SK-N-SH (cell line): ENCODE results near the gene CEP131. TPM values are rescaled to one million over a fixed set of nuclear protein-coding genes. Genes with fewer than 3 reads are reported as not detected.

ENCODE experiments used
- CTCF ChIA-PET: fragments of 300-600, 350-600 bp; formaldehyde crosslinking; extraction: SDS; loops from one replicate; lab custom pipeline; 2021; lab: Yijun Ruan, JAX
- POLR2A ChIA-PET: fragments of 350-600 bp; sonication (Branson Sonifier 250); formaldehyde crosslinking; extraction: SDS; loops from one replicate; lab custom pipeline; 2020; ENCODE audit warnings: antibody characterized with exemption, inconsistent platforms; lab: Yijun Ruan, JAX
- DNase-seq: peaks from one replicate; pipeline ENCODE4 v3.0.0; 2012
- H2AFZ ChIP-seq: fragments of 200-600 bp; sonication (generic); 2 replicates; pipeline ENCODE4 v1.8.1; 2016; ENCODE audit warnings: antibody characterized with exemption, mild to moderate bottlenecking, low read depth
- H3F3A ChIP-seq: fragments of 200-600 bp; sonication (generic); replicated peaks from 2 replicates; pipeline ENCODE3; 2016; ENCODE audit warnings: antibody characterized with exemption, mild to moderate bottlenecking; ENCODE audit not compliant: insufficient read depth
- H3K27ac ChIP-seq, 2 experiments: fragments of 200-500 bp in 1 of 2; fragments of 200-600 bp in 1 of 2; sonication (Bioruptor generic) in 1 of 2; sonication (generic), shearing (Covaris generic) in 1 of 2; 2 replicates each; pipeline versions ENCODE4 v1.5.1 to v1.6.1; 2014 to 2016; ENCODE audit warnings: low read depth in 2 of 2, inconsistent platforms in 1 of 2, low read length in 1 of 2, mild to moderate bottlenecking in 1 of 2, mixed read lengths in 1 of 2
- H3K27me3 ChIP-seq: fragments of 200-600 bp; sonication (generic), shearing (Covaris generic); 2 replicates; pipeline ENCODE4 v1.6.1; 2016; ENCODE audit warnings: mixed run types; ENCODE audit not compliant: insufficient read depth
- H3K36me3 ChIP-seq, 2 experiments: fragments of 200-500 bp in 1 of 2; fragments of 200-600 bp in 1 of 2; sonication (Bioruptor generic) in 1 of 2; sonication (generic) in 1 of 2; replicated peaks in 1 of 2; 2 replicates each; pipeline versions ENCODE3 to v1.5.1; 2014 to 2016; ENCODE audit warnings: low read length in 1 of 2, mild to moderate bottlenecking in 1 of 2; ENCODE audit not compliant: insufficient read depth in 2 of 2, control insufficient read depth in 1 of 2
- H3K4me1 ChIP-seq, 2 experiments: fragments of 200-500 bp in 1 of 2; fragments of 200-600 bp in 1 of 2; sonication (Bioruptor generic) in 1 of 2; sonication (generic), shearing (Covaris generic) in 1 of 2; 2 replicates each; pipeline versions ENCODE4 v1.5.1 to v1.6.1; 2014 to 2016; ENCODE audit warnings: low read depth in 1 of 2, low read length in 1 of 2, mixed run types in 1 of 2; ENCODE audit not compliant: insufficient read depth in 2 of 2, control insufficient read depth in 1 of 2
- H3K4me2 ChIP-seq: fragments of 200-600 bp; sonication (generic), shearing (Covaris generic); 2 replicates; pipeline ENCODE4 v1.6.1; 2017; ENCODE audit warnings: mixed run types
- H3K4me3 ChIP-seq, 2 experiments: fragments of 200-500 bp in 1 of 2; fragments of 200-600 bp in 1 of 2; sonication (Bioruptor generic) in 1 of 2; sonication (generic), shearing (Covaris generic) in 1 of 2; 2 replicates each; pipeline versions ENCODE4 v1.5.1 to v1.8.1; 2014 to 2016; ENCODE audit warnings: low read depth in 2 of 2, inconsistent platforms in 1 of 2, low read length in 1 of 2, mild to moderate bottlenecking in 1 of 2, mixed read lengths in 1 of 2, moderate library complexity in 1 of 2
- H3K79me2 ChIP-seq: fragments of 200-600 bp; sonication (generic); 2 replicates; pipeline ENCODE4 v1.8.1; 2017; ENCODE audit warnings: mild to moderate bottlenecking; ENCODE audit not compliant: insufficient read depth
- H3K9ac ChIP-seq: fragments of 200-600 bp; sonication (generic); 2 replicates; pipeline ENCODE4 v1.6.1; 2017; ENCODE audit warnings: mixed run types
- H3K9me2 ChIP-seq: fragments of 200-600 bp; sonication (generic); 2 replicates; pipeline ENCODE4 v1.6.1; 2017; ENCODE audit warnings: mixed run types
- H3K9me3 ChIP-seq: fragments of 200-600 bp; sonication (generic); 2 replicates; pipeline ENCODE4 v1.6.1; 2017; ENCODE audit warnings: mixed run types, mild to moderate bottlenecking, moderate library complexity
- H4K20me1 ChIP-seq: fragments of 200-600 bp; sonication (generic); 2 replicates; pipeline ENCODE4 v1.6.1; 2017; ENCODE audit warnings: mild to moderate bottlenecking, mixed run types; ENCODE audit not compliant: insufficient read depth
- CHD2 ChIP-seq: fragments of 150-350 bp; IDR thresholded peaks from 2 replicates; pipeline ENCODE4 v1.6.1; 2018; ENCODE audit warnings: low read length; ENCODE audit not compliant: partially characterized antibody
- EZH2phosphoT487 ChIP-seq: fragments of 200-600 bp; sonication (generic); IDR thresholded peaks from 2 replicates; pipeline ENCODE4 v1.6.1; 2017; ENCODE audit warnings: low read depth, mixed run types, mild to moderate bottlenecking, antibody characterized with exemption, moderate library complexity, borderline replicate concordance
- FOSL2 ChIP-seq: IDR thresholded peaks from 2 replicates; pipeline ENCODE4 v1.4.0; 2012; ENCODE audit warnings: low read depth, mild to moderate bottlenecking, moderate library complexity, borderline replicate concordance
- JUND ChIP-seq: IDR thresholded peaks from 2 replicates; pipeline ENCODE4 v1.4.0; 2012
- MXI1 ChIP-seq: IDR thresholded peaks from 2 replicates; pipeline ENCODE4 v1.6.1; 2012; ENCODE audit warnings: mild to moderate bottlenecking, low read depth, low read length, improper control_type of control experiment
- NFIC ChIP-seq: IDR thresholded peaks from 2 replicates; pipeline ENCODE4 v1.4.0; 2012; ENCODE audit warnings: borderline replicate concordance
- NRF1 ChIP-seq: IDR thresholded peaks from 2 replicates; pipeline ENCODE4 v1.6.1; 2012; ENCODE audit warnings: low read depth, mild to moderate bottlenecking, low read length
- POLR2AphosphoS5 ChIP-seq: IDR thresholded peaks from 2 replicates; pipeline ENCODE4 v1.6.1; 2012; ENCODE audit warnings: low read depth, low read length
- RAD21 ChIP-seq: IDR thresholded peaks from 2 replicates; pipeline ENCODE4 v1.6.1; 2012; ENCODE audit warnings: mild to moderate bottlenecking, low read length
- SIN3A ChIP-seq: IDR thresholded peaks from 2 replicates; pipeline ENCODE4 v1.6.1; 2012; ENCODE audit warnings: low read depth, mild to moderate bottlenecking, low read length, moderate library complexity, borderline replicate concordance
- SMC3 ChIP-seq: IDR thresholded peaks from 2 replicates; pipeline ENCODE4 v1.6.1; 2012; ENCODE audit warnings: low read depth, low read length, improper control_type of control experiment
- YY1 ChIP-seq: IDR thresholded peaks from 2 replicates; pipeline ENCODE4 v1.4.0; 2012; ENCODE audit warnings: low read depth, mild to moderate bottlenecking
- WGBS: methylation state at CpG from one replicate; pipeline ENCODE4 v1.1.6; 2017; ENCODE audit warnings: low lambda C conversion rate; 5-methylcytosine and 5-hydroxymethylcytosine counted together
- polyA plus RNA-seq, 3 experiments: library from polyadenylated mRNA; depleted of rRNA; stranded (reverse); fragments of >200 nt; gene quantifications; 2 replicates each; pipeline ENCODE4 v1.2.3, GENCODE V29; 2012
- TF ChIP-seq, protein P1 (sequence below): IDR thresholded peaks from 2 replicates; pipeline ENCODE4 v1.4.0; 2012; ENCODE audit warnings: low read depth
- TF ChIP-seq, protein P2 (sequence below): fragments of 200-600 bp; sonication (generic); IDR thresholded peaks from 2 replicates; pipeline ENCODE4 v1.6.1; 2017; ENCODE audit warnings: antibody characterized with exemption, mild to moderate bottlenecking, moderate library complexity
- TF ChIP-seq, protein P3 (sequence below): IDR thresholded peaks from 2 replicates; pipeline ENCODE4 v1.6.1; 2012; ENCODE audit warnings: mild to moderate bottlenecking, low read depth, low read length, moderate library complexity

CEP131 gene
- polyA plus RNA-seq, 1 of the 3 experiments (the other 2 are of a cell fraction): 34.8 TPM

DNA sequence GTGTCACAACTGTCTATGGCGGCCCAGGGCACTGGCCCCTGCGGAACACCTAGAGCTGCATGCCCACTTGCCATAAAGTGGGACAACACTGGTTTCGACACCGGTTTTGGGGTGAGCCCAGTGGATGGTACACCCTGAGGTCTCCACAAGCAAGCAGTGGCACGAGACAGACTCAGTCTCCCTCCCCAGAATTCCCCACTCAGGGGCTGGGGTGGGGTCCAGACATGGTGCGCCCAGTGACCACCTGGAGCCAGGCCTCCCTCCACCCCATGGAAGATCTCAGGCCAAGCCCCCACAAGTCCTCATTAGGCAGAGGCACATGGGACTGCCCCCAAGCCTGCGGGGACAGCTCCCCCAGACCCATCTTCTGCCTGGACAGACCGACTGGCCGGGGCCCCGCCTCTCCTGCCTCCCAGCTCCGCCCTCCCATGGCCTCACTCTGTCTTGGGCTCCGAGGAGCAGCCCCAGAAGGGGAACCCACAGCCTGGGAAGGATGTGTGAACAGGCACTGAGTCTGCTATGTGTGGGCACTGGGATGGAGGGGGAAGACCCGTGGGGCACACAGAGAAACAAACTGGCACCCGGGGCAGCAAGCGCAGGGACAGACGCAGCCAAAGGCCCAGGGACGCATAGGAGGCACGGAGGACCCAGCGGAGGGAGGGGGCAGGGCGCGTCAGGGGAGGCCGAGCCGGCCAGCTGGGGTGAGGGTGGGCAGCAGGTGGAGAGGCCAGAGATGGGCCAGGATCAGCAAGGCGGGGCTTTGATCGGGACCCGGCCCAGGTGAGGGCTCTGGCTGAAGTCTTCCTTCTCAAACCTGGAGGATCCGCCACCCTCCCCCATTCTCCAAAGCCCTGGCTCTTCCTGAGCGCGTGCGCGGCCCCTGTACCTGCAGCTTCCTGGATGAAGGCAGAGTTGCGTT is 13.3 kb upstream of the CEP131 start:
- Histone ChIP-seq H3K27me3 (no peaks in the 10 kb centered on the region), H2AFZ (no peak overlapping the region), H4K20me1 (no peaks in the 10 kb centered on the region), H3K79me2 (peaks cover 45% of the 10 kb centered on the region), H3F3A (no peaks in the 10 kb centered on the region), H3K4me3 (no peak overlapping the region), H3K4me2 (no peak overlapping the region), H3K9me3 (no peaks in the 10 kb centered on the region)
- DNase-seq: no peak
- POLR2A ChIA-PET: no interaction called here
- TF ChIP-seq SIN3A (no peak), EZH2phosphoT487 (no peak), FOSL2 (no peak), JUND (no peak), POLR2AphosphoS5 (no peak), CHD2 (no peak), SMC3 (no peak), NRF1 (no peak), MXI1 (no peak), NFIC (no peak), YY1 (no peak), RAD21 (no peak)
- TF ChIP-seq, protein P1, sequence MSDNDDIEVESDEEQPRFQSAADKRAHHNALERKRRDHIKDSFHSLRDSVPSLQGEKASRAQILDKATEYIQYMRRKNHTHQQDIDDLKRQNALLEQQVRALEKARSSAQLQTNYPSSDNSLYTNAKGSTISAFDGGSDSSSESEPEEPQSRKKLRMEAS: no peak
- TF ChIP-seq, protein P2, sequence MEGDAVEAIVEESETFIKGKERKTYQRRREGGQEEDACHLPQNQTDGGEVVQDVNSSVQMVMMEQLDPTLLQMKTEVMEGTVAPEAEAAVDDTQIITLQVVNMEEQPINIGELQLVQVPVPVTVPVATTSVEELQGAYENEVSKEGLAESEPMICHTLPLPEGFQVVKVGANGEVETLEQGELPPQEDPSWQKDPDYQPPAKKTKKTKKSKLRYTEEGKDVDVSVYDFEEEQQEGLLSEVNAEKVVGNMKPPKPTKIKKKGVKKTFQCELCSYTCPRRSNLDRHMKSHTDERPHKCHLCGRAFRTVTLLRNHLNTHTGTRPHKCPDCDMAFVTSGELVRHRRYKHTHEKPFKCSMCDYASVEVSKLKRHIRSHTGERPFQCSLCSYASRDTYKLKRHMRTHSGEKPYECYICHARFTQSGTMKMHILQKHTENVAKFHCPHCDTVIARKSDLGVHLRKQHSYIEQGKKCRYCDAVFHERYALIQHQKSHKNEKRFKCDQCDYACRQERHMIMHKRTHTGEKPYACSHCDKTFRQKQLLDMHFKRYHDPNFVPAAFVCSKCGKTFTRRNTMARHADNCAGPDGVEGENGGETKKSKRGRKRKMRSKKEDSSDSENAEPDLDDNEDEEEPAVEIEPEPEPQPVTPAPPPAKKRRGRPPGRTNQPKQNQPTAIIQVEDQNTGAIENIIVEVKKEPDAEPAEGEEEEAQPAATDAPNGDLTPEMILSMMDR: no peak
- TF ChIP-seq, protein P3, sequence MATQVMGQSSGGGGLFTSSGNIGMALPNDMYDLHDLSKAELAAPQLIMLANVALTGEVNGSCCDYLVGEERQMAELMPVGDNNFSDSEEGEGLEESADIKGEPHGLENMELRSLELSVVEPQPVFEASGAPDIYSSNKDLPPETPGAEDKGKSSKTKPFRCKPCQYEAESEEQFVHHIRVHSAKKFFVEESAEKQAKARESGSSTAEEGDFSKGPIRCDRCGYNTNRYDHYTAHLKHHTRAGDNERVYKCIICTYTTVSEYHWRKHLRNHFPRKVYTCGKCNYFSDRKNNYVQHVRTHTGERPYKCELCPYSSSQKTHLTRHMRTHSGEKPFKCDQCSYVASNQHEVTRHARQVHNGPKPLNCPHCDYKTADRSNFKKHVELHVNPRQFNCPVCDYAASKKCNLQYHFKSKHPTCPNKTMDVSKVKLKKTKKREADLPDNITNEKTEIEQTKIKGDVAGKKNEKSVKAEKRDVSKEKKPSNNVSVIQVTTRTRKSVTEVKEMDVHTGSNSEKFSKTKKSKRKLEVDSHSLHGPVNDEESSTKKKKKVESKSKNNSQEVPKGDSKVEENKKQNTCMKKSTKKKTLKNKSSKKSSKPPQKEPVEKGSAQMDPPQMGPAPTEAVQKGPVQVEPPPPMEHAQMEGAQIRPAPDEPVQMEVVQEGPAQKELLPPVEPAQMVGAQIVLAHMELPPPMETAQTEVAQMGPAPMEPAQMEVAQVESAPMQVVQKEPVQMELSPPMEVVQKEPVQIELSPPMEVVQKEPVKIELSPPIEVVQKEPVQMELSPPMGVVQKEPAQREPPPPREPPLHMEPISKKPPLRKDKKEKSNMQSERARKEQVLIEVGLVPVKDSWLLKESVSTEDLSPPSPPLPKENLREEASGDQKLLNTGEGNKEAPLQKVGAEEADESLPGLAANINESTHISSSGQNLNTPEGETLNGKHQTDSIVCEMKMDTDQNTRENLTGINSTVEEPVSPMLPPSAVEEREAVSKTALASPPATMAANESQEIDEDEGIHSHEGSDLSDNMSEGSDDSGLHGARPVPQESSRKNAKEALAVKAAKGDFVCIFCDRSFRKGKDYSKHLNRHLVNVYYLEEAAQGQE: no peak
- TF ChIP-seq, all 33 proteins: peak for 0
- Histone ChIP-seq H3K27ac (no peak overlapping the region), H3K9ac (no peak overlapping the region), H3K36me3 (peaks cover 0 to 29% of the 10 kb centered on the region in 2 experiments), H3K4me1 (peaks cover 0 to 29% of the 10 kb centered on the region in 2 experiments; a peak in 2 of 4 replicates), H3K9me2 (no peaks in the 10 kb centered on the region)
- 93% methylated on average over 31 of the region's 32 CpGs for WGBS
- CTCF ChIA-PET: interaction anchor here (0.6 to 12.8 kb wide), 3 partner anchors 93 to 249 kb away, joined by 3 to 133 read pairs (median 3); no protein-coding TSS in a partner anchor
